Measurements from ENCODE around the gene AOPEP. TPM values are rescaled to one million over a fixed set of nuclear protein-coding genes. Genes with fewer than 3 reads are reported as not detected.

Gene AOPEP
- total RNA-seq, 2 donors from 2014 or later: 5.5 to 13.0 TPM

DNA sequence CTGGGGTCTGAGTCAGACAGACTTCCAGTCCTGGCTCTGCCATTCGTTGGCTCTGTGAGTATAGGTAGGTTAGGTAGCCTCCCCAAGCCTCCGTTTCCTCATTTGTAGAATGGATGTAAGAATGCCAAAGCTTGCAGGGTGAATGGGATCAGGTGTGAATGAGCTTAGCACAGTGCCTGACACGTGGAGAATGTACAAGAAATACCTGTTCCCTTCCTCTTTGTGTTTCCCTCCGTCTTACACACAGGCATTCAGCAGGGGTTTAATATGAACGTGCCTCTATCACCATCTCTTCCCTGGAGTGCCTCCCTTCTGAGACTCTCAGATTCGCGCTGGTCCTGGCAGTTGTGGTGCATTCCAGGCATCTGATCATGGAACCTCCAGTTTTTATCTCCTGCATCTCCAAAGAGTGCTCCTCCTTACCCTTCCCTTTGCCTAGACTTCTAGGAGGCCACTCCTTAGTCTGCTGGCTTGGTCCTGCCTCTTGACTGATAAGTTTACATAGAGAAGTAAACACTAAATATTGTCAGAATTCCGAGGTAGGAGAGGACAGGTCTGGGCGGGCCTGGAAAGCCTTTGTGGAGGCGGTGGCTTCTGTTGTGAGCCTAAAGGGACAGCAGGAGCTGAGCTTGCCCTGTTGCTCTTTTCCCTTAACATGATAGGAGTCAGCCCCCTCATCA is 199.4 kb downstream of the AOPEP start:
- DNase-seq (ENCODE audit: low spot score in 2 of 2): no peak
- H3K9me3 Mint-ChIP-seq: no peaks in the 10 kb centered on the region
- no peaks in the 10 kb centered on the region for H3K36me3 Mint-ChIP-seq
- no peak for ATAC-seq
- H3K27ac Mint-ChIP-seq: no peak overlapping the region

DNA sequence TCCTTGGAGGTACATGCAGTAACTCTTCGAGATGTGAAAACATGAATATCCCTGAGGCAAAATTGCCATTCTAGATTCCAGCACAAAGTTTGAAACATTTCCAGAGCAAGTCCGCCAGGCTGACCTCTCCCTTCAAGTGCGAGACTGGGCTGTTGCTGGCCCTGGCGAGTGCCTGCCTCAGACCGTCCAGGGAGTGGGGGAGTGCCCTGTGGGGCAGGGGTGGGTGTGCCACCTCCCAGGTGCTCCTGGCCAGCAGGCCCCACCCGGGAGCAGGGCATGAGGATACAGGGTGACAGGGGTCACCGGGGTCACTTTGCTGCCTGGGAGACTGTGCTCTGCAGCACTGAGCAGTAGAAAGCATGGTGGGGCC is 199.9 kb downstream of the AOPEP start:
- Mint-ChIP-seq H3K9me3 (no peaks in the 10 kb centered on the region), H3K36me3 (no peaks in the 10 kb centered on the region), H3K27ac (no peak overlapping the region)
- no peak for DNase-seq (ENCODE audit: low spot score in 2 of 2)
- no peak for ATAC-seq

DNA sequence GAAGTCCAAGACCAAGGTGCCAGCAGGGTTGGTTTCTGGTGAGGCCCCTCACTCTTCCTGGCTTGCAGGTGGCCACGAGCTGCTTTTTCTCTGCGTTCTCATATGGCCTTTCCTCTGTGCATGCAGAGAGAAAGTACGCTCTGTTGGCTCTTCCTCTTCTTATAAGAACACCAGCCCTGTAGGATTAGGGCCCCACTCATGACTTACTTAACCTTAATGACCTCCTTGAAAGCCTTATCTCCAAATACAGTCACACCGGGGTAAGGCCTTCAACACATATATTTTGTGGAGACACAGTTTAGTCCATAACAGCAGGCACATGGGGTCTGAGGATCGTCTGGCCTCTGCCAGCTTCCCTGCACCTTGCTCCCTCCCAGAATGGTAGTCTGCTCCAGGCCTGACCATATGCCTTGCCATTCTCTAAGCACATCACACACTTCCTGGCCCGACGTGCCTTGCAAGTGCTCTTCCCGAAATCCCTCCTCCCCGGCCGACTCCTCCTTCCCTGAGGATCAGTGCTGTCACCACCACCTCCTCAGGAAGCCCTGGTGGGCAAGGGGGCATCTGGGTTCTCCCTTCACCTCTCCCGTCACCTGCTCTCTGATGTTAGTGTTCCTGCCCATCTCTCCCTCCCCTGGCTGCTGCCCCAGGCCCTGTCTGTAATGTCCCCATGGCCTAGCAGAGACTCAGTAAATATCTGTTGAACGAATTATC is 200.7 kb downstream of the AOPEP start:
- no peaks in the 10 kb centered on the region for H3K9me3 Mint-ChIP-seq
- no peak for DNase-seq (ENCODE audit: low spot score in 2 of 2)
- no peak for ATAC-seq

DNA sequence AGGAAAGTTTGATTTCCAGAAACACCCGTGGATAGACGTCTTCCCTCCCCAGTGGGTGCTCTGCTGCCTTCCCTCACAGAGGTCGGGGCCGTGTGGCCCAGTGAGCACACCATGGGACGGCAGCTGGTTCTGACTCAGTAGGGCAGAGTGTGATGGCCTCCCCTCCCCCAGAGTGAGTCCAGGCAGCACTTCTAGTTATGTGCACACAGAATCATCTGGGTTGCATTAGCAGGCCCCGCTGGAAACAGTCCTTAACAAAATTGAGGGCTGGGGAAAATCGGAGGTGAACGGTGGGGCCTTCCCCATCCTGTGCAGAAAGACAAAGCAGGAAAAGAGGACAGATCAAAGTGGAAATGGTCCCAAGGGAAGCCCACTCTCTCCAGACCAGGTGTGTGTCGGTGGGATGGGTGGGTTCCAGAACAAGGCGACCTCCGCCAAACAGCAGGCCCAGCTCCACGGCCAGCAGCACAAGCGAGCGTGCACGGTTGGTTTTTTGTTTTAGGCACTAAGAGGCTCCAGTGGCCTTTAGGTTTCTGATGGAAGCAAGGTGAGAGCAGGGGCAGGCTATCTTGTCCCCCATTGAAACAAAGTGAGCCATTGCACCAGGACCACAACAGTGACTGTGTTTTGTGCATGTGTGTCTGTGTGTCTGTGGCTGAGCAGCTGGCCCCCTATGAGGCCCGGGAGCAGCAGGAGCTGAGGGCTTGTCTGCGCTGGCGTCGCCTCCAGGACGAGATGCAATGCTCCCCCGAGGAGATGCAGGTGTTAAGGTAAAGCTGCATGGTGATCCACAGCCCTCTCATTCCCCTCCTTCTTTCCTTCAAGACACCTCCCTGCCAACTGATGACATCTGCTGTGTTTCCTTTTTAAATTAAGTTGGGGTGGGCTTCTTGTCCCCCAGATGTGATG is 201.5 kb downstream of the AOPEP start:
- Mint-ChIP-seq H3K9me3 (no peaks in the 10 kb centered on the region), H3K36me3 (no peaks in the 10 kb centered on the region), H3K27ac (peak overlapping the region in 1 of 2 donors; percentile 40)
- DNase-seq (ENCODE audit: low spot score in 2 of 2) (no peak), ATAC-seq (no peak)

More for the DNA sequence above, 200.7 kb downstream of the AOPEP start:
- peak overlapping the region in 1 of 2 donors; percentile 51 for H3K27ac Mint-ChIP-seq
- no peaks in the 10 kb centered on the region for H3K36me3 Mint-ChIP-seq

DNA sequence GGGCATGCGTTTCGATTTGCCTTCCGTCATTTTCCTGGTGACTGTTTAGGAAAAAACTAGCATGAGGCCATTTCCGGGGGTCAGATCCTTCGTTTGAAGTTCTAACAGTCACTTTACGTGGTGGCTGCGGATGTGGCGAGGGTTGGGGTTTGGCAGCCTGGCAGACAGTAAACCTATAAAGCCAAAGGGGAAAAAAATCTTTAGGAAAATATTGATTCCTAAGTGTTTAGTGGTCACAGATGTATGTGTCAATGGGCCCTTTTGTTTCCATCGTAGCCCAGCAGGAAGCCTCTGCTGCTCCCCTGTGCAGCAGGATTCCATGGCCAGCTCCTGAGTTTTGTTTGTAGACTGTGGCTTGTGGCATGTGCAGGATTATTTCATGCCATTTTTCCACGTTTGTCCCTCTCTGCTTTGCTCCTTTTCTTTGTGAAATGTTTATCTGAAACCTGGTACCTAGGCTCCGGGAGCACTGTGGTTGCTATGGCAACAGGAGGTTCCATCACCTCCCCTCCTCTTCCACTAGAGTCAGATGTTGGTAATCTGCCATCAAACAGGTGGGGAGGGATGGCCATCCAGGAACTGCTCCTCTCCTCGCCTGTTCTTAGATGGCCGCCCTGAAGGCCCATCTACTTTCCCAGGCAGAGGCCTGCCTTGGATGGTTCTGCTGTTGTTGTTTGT is 202.3 kb downstream of the AOPEP start:
- Mint-ChIP-seq H3K36me3 (no peaks in the 10 kb centered on the region), H3K9me3 (no peaks in the 10 kb centered on the region), H3K27ac (peak overlapping the region in 1 of 2 donors; percentile 78)
- ATAC-seq (no peak), DNase-seq (ENCODE audit: low spot score in 2 of 2) (no peak)

DNA sequence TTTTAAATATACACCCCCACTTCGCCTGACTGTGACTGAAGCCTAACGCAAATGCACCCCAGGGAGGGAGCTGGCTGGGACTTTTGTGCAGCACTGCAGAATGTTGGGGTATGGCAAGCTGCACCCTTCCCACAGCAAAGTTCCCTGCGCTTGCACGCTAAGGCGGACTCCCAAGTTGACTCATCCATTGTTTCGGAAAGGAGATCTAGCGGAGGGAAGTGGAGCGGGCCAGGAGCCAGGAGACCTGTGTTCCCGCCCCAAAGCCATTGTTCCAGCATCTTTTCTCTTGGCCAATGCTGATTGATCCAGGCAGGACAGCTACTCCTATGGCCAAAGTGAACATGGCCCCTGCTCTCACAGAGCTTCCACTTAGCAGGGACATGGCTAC is 202.9 kb downstream of the AOPEP start:
- ATAC-seq (no peak), DNase-seq (ENCODE audit: low spot score in 2 of 2) (no peak)
- H3K9me3 Mint-ChIP-seq: no peaks in the 10 kb centered on the region
- H3K36me3 Mint-ChIP-seq: no peaks in the 10 kb centered on the region
- no peak overlapping the region for H3K27ac Mint-ChIP-seq

DNA sequence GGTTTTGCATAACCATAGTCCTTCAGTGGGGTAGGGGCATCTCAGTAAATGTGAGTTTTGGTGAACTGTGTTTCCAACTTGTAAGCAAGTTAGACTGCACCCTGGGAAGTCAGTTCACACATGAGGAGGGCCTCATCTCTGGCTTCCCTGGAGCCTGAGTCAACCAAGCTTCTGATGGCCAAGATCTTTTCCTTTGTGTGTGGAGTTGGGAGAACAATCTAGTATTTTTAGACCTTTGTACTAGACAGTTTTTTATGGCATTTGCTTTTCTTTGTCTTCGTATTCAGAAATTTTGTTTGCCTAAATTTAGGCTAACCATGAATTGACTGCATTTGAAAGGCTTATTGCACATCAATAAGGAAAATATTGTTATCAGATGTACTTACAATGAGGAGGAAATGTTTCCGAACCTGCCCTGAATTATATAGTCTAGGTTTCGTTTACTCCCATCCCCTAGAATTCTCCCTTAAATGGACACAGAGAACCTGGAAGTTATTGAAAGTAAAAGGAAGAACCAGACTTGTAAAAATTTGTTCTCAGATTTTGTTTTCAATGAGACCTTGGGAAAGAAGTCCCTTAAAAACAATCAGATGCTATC is 204.6 kb downstream of the AOPEP start:
- Mint-ChIP-seq H3K36me3 (no peaks in the 10 kb centered on the region), H3K9me3 (no peaks in the 10 kb centered on the region), H3K27ac (no peak overlapping the region)
- ATAC-seq (no peak), DNase-seq (ENCODE audit: low spot score in 2 of 2) (no peak)

DNA sequence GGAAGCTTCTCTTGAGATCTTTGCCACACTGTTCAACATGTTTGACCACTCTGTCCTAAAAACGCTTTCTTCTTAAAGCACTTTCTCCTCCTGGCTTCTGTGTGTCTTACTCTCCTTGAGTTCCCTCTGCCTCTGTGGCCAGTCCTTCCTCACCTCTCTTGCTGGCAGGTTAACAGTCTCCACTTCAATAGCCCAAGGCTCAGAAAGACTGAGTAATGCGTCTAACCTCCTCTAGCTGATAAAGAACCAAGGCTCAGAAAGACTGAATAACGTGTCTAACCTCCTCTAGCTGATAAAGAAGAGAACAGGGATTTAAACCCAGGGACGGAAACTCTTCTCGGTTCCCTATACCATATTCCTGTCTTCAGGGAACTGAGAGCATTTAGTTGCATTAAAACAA is 205.2 kb downstream of the AOPEP start:
- Mint-ChIP-seq H3K27ac (no peak overlapping the region), H3K9me3 (no peaks in the 10 kb centered on the region), H3K36me3 (no peaks in the 10 kb centered on the region)
- ATAC-seq (no peak), DNase-seq (ENCODE audit: low spot score in 2 of 2) (no peak)

DNA sequence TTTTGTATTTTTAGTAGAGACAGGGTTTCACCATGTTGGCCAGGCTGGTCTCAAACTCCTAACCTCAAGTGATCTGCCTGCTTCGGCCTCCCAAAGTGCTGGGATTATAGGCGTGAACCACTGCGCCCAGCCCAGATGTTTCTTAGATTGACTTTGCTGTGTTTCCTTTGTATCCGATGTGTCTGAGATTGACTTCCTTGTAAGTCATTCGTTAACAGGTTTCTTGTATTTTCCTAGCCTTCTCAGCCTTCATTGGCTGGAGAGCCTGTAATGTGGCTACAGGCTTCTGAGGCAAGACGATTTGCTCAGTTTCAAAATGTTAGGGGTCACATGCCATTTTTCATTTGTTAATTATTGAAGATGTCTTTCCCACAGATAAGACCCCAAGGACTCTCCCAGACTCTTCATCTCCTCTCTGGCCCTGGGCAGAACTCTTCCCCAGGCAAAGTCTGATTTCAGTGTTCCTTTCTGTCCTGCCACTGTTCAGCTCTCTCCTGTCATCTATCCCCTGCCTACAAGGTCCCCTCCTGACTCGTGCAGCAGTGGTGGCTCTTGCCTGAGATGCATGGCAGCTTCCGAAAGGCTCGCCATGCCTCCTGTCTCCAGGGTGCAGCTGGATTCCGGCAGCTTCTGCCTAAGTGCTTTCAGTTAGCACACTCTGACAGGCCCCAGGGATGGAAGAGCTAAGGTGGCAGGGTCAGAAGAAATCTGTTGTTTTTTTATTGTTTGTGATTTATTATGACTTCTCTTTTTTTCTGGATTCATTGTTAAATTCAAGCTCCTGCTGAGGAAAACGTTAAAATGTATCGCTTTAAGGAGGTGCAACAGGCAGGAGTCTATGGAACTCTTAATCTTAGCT is 206.4 kb downstream of the AOPEP start:
- DNase-seq (ENCODE audit: low spot score in 2 of 2) (no peak), ATAC-seq (no peak)
- Mint-ChIP-seq H3K27ac (no peak overlapping the region), H3K9me3 (no peaks in the 10 kb centered on the region), H3K36me3 (no peaks in the 10 kb centered on the region)

DNA sequence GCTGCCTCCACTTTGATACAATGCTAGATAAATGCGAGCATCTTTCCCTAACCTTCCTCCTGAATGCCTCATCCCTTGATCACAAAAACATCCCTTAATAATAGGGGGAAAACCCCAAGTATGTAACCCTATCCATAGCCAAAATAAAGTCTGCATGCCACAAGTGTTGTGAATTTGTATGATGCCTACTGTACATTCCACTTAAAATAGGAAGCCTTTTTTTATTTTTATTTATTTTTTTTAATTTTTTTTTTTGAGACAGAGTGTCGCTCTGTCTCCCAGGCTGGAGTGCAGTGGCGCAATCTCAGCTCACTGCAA is 207.0 kb downstream of the AOPEP start:
- H3K27ac Mint-ChIP-seq: no peak overlapping the region
- peaks cover 0 to 3% of the 10 kb centered on the region in 2 donors for H3K9me3 Mint-ChIP-seq
- no peak for ATAC-seq
- no peaks in the 10 kb centered on the region for H3K36me3 Mint-ChIP-seq
- no peak for DNase-seq (ENCODE audit: low spot score in 2 of 2)

DNA sequence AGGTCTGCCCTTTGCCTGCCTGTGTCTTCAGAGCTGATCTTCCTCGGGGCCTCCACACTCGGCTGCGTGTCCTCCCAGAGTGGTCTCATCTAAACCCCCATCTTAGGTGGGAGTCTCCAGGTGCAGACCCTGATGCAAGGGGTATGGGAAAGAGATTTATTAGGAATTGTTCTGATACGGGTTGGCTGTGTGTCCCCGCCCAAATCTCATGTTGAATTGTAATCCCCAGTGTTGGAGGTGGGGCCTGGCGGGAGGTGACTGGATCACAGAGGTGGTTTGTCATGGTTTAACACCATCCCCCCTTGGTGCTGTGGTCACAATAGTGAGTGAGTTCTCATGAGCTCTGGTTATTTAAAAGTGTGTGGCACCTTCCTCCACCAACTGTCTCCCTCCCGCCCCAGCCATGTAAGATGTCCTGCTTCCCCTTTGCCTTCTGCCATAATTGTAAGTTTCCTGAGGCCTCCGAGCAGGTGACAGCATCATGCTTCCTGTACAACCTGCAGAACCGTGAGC is 208.4 kb downstream of the AOPEP start:
- Mint-ChIP-seq H3K27ac (no peak overlapping the region), H3K36me3 (no peaks in the 10 kb centered on the region), H3K9me3 (peaks cover 0 to 3% of the 10 kb centered on the region in 2 donors)
- ATAC-seq: no peak
- no peak for DNase-seq (ENCODE audit: low spot score in 2 of 2)

DNA sequence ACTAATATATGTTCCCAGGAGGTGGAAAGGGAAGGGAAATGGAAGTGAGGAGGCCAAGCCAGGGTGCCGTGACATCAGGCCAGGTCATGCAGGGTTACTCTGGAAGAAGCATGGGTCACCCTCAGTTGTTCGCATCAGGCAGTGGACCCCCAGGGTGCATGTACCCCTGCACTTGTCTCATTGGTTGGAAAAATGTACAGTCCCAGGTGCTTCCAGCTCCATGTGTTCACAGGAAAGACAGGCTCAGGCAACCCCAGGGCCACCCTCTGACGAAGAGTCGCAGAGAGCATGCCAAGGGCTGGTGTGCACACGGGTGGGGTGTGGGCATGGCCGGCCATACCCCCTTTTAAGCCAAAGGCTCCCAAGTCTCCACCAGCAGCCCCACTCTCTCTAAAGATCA is 208.9 kb downstream of the AOPEP start:
- no peak overlapping the region for H3K27ac Mint-ChIP-seq
- H3K9me3 Mint-ChIP-seq: peaks cover 0 to 3% of the 10 kb centered on the region in 2 donors
- no peak for ATAC-seq
- H3K36me3 Mint-ChIP-seq: no peaks in the 10 kb centered on the region
- DNase-seq (ENCODE audit: low spot score in 2 of 2): no peak

DNA sequence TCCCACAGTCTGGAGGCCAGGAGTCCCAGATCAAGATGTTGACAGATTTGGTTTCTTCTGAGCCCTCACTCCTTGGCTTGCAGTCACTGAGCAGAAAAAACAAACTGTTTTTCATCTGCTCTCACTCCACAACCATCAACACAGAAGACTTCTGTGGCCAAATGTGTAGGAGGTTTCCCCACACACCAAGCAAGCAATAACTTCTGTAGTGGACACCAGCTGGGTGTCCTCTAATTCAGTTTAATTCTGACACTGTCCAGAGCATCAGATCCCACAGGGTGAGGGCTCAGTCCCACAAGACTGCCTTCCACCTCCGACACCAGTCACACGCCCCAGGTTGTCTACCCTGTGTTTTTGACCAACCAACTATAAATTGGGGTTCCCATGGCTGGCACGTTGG is 209.9 kb downstream of the AOPEP start:
- DNase-seq (ENCODE audit: low spot score in 2 of 2): no peak
- ATAC-seq: no peak
- peaks cover 0 to 3% of the 10 kb centered on the region in 2 donors for H3K9me3 Mint-ChIP-seq
- peak overlapping the region in 1 of 2 donors; percentile 53 for H3K27ac Mint-ChIP-seq
- no peaks in the 10 kb centered on the region for H3K36me3 Mint-ChIP-seq

DNA sequence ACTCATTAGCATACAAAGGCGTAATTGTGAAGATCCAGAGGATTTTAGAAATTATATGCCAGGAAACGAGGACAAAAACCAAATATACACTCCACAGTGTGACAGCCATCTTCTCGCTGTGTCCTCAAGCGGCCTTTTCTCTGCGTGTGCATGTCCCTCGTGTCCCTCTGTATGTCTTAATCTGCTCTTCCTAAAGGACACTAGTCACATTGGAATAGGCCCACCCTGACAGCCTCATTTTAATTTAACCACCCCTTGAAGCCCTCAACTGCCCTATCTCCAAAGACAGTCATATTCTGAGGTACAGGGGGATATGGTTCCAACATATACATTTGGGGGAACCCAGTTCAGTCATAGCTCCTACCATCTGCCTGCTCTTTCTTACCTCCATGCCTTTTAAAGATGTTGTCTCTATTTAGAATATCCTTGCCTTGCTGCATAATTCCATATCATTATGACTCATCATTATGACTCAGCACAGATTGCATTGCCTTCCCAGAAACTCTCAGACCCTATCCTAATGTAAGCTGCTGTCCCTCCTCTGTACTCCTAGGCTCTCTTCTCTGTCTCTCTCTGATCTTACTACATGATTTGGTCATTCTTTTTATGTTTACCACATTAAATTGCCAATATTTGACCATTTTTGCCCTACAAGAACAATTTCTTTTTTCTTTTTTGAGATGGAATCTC is 210.9 kb downstream of the AOPEP start:
- H3K27ac Mint-ChIP-seq: peak overlapping the region in 1 of 2 donors; percentile 67
- DNase-seq (ENCODE audit: low spot score in 2 of 2) (no peak), ATAC-seq (peak in 1 of 2 donors; percentile 55)
- H3K9me3 Mint-ChIP-seq: peaks cover 0 to 3% of the 10 kb centered on the region in 2 donors
- no peaks in the 10 kb centered on the region for H3K36me3 Mint-ChIP-seq

DNA sequence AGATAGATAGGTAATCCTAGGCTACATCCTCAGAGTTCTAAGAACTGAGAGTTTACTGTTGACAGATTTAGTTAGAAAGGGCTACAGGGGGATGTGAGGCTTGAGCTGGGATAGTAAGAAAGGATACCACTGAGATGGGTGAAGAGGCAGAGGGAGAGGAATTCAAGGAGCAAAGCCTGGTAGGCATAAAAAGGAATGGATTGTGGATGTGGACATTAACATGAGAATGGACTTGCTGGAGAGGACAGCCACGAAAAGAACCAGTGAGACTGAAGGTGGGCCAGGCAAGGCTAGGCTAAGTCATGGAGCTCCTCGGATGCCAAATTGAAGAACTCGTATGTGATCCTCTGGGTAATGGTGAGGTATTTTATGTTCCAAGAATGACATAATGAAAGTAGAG is 211.9 kb downstream of the AOPEP start:
- Mint-ChIP-seq H3K27ac (peak overlapping the region in 1 of 2 donors; percentile 67), H3K36me3 (no peaks in the 10 kb centered on the region), H3K9me3 (peaks cover 0 to 3% of the 10 kb centered on the region in 2 donors)
- no peak for ATAC-seq
- DNase-seq (ENCODE audit: low spot score in 2 of 2): no peak

Measured in activated naive CD4-positive, alpha-beta T cell treated with anti-CD3 and anti-CD28 coated beads, Interleukin-2, amount 50 U/mL, for 72 hours (primary cell).